Measurements from ENCODE around the gene ZNF438.

DNA sequence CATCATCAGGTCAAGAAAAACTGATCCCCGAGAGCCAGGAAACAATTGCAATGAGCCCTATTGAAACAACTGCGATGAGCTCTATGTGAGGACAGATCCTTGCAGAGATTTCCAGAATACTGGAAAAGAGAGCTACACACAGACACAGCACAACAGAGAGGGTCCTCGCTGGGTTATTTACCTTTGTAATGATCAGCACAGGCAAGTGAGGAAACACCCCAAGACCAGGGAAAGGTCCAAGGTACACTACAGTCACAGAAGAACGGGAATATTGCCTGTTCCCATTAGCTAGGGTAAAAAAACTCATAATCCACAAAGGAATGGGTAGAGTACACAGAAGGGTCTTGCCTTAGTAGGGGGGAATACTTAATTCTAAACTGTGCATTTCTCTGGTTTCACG, 152.7 kb downstream of the ZNF438 start:
- no peak for TF ChIP-seq EZH2 (IDR thresholded peaks at IDR 0.05; ENCODE audit: low read length, missing control alignments)
- TF ChIP-seq, protein P1, sequence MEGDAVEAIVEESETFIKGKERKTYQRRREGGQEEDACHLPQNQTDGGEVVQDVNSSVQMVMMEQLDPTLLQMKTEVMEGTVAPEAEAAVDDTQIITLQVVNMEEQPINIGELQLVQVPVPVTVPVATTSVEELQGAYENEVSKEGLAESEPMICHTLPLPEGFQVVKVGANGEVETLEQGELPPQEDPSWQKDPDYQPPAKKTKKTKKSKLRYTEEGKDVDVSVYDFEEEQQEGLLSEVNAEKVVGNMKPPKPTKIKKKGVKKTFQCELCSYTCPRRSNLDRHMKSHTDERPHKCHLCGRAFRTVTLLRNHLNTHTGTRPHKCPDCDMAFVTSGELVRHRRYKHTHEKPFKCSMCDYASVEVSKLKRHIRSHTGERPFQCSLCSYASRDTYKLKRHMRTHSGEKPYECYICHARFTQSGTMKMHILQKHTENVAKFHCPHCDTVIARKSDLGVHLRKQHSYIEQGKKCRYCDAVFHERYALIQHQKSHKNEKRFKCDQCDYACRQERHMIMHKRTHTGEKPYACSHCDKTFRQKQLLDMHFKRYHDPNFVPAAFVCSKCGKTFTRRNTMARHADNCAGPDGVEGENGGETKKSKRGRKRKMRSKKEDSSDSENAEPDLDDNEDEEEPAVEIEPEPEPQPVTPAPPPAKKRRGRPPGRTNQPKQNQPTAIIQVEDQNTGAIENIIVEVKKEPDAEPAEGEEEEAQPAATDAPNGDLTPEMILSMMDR (conservative IDR thresholded peaks at IDR 0.05 in 1 of 2, IDR thresholded peaks at IDR 0.05 in 1 of 2; ENCODE audit: low read depth in 1 of 2, low read length in 2 of 2): no peak
